ENCODE measurements around the gene SBNO1.

GRCh38 chr12:123284669-123285068 lies 80.0 kb downstream of the SBNO1 start:
- no peak for TF ChIP-seq POLR2AphosphoS5 (IDR thresholded peaks at IDR 0.05; ENCODE audit: low read depth, low read length)
- no peak for TF ChIP-seq SIN3A (IDR thresholded peaks at IDR 0.05; ENCODE audit: borderline replicate concordance, insufficient read depth, low read length)
